Fibroblast of skin of right quadriceps (primary cell): ENCODE data around the gene MTRF1L.
"Not testable (repeated sequence)": the region's sequence is repeated elsewhere in the genome, so short reads cannot be mapped to it uniquely, and the experiment has no call there.

Source experiments
- DNase-seq: peaks from one replicate; pipeline ENCODE4 v3.0.0-alpha.2; 2013

MTRF1L gene

DNA sequence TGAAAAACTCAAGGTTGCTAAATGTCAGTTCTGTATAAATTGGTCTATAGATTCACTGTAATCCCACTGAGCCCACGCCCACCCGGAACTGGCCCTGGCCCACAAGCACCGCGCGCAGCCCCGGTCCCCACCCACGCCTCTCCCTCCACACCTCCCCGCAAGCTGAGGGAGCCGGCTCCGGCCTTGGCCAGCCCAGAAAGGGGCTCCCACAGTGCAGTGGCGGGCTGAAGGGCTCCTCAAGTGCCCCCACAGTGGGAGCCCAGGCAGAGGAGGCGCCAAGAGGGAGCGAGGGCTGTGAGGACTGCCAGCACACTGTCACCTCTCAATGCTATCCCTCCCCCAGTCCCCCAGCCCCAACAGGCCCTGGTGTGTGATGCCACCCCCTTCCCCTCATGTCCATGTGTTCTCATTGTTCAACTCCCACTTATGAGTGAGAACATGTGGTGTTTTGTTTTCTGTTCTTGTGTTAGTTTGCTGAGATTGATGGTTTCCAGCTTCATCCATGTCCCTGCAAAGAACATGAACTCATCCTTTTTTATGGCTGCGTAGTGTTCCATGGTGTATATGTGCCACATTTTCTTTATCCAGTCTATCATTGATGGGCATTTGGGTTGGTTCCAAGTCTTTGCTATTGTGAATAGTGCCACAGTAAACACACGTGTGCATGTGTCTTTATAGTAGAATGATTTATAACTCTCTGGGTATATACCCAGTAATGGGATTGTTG is 36.2 kb downstream of the MTRF1L start:
- DNase-seq = not testable (repeated sequence)

DNA sequence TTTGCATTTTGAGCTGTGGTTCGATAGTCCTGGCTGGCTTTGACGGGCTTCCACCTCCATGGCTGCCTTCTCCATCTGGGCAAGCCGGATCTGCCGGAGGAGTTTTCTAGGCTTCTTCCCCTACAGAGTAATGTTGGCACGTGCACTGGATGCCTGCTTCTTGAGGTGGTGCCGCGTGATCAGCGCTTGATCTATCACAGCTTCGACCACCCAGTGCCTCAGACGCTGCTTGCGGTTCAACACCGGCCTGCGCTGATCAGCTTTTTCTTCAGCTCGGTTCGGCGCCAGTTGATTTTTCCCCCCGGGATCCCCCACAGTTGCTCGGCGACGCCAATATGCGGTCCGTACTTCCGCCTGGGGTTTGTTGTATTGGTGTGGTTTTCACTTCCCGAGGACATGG is 43.2 kb downstream of the MTRF1L start:
- no peak for DNase-seq

DNA sequence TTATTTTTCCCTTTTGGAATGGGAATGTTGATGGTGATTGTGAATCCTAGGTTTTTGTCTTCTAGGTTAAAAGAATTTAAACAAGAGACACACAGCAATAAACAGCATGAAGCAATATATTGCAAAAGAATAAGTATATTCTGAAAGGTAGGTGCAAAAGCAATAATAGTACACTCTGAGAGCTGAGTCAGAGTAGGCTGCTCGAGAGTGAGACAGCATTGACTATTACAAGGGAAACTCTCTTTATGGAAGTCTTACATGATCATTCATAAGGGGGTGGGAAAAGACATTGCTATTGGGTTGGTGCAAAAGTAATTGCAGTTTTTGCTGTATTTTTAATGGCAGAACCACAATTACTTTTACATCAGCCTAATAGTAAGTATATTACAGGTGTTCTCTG is 44.7 kb downstream of the MTRF1L start:
- no peak for DNase-seq

DNA sequence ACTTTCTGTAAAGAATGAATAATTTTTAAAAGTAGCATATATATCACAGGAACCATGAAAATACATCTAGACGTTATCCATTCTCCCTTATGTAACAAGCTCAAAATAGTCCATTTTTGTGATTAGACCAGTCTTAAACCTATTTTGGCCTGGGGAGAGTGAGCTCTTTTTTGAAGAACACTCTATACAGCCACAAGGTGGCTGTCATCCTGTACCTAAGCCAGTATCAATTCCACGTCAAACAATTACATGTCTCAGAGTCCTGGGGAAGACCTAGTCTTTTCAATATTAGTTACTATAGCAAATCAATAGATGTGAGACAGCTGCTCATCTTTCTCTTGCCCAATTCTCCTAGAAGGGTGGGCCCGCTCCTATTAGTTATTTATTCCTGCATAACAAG is 48.1 kb downstream of the MTRF1L start:
- DNase-seq = no peak

DNA sequence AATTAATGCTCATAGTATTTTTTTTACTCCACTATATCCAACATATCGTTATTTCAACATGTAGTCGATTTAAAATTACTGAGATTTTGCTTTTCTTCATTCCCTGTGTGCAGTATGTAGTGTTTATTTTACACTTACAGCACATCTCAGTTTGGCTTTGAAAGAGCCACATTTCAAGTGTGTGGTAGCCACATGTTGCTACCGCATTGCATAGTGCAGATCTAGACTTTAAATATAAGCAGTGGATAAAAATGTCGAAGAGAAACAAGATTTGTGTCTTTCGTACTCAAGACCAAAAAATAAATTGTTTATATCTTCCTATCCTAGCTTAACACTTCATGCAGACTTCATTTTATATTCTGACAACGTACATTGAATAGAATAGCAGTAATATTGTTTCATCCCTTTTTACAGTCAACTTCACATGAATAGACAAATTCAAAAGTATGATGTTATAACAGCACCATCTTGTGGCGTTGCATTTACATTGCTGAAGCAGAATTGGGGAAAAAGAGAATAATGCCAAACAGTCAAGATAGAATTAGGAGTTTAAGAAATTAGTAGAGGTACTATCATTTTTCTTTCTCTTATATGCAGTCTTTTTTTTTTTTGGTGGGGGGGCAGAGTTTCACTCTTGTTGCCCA is 49.5 kb downstream of the MTRF1L start:
- DNase-seq = peak; percentile 37

DNA sequence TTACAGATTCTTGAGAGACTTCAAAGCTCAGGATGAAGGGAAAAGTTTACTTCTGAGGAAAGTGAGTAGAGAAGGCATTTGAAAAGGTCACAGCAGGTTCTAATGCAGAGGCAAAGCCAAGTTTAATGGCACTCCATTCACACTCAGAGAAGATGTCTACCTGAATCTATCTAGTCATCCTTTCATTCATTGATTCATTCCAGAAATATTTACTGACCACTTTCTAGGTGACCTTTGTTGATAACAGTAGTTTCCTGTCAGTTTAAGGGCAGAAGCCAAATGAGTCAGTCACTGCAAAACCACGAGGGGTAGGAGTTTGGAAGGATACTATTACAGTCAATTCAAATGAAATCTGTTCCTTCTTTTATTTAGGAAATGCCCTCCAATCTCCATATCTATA is 50.5 kb downstream of the MTRF1L start:
- peak; percentile 28 for DNase-seq

DNA sequence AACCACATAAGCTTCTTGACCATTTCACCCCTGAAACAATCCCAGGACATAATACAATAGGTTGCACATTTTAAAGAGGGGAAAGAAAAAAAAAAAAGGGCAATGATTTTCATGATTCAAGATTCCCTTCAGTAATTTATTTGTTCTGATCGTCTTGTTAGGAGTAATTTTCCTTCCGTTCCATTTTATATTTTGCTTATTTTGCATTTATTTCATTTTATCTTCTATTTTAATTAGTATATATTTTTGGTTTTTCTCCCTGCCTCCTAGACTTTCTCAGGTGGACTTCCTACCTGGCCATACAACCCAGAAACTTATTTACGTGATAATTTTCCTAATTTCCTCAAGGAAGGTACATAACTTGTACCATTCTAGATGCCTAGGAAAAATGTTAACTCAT is 52.3 kb downstream of the MTRF1L start:
- DNase-seq = no peak

DNA sequence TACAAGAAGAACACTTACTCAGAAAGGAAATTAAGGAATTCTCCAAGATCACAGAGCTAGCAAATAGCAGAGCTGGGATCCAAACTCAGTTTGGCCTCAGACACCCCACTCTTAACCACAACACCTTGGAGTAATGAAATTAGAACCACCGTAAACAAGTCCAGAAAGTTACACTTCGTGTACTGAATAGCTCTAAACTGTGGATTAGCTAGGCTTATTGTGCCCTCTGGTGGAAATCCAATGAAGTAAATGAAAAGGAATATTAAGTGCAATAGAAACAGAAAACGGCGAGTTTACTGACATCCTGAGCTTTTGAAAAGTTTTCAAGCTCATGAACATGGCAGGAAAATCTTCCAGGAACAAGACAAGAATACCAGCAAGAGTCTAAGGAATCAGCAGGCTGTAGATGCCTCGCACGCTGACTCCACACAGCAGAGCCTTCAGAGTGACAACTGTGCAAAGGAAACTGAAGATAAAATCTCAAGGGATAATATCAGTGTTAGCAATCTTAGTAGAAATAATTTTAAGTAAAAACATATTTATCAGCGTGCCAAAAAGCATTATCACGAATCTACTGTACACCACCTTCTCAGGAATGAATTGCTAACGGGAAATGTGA is 54.2 kb downstream of the MTRF1L start:
- peak; percentile 39 for DNase-seq

DNA sequence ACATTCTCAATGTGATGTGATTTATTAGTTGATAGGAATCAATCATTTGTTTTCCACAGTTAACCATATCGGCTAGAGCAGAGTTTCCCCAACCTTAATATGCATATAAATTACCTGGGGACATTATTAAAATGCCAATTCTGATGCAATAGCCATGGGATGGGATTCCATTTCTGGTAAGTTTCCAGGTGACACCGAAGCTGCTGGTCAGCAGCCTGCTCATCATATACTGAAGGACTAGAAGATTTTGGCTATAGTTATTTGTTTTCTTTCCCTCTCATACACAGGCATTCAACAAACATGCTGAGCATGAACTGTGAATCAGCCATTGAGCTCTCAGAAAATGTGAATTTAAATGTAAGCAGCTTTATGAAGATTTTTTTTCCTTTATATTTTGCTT is 55.5 kb downstream of the MTRF1L start:
- DNase-seq = no peak

DNA sequence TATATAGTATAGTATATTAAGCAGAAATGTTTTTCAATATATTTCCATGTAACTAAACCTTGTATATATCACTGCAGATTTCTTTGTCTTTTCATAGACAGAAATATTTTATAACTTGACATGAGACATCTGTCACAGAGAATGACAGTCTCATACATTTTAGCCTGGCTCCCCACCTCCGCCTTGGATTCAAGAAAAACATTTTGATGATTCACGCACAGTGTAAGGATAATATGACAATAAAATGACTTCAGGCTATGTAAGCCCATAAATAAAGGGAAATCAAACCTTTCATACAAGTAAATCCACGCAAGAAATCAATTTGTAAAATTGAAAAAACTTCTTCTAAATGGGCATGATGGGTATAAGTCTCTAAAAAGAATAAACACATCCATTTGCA is 56.0 kb downstream of the MTRF1L start:
- no peak for DNase-seq

DNA sequence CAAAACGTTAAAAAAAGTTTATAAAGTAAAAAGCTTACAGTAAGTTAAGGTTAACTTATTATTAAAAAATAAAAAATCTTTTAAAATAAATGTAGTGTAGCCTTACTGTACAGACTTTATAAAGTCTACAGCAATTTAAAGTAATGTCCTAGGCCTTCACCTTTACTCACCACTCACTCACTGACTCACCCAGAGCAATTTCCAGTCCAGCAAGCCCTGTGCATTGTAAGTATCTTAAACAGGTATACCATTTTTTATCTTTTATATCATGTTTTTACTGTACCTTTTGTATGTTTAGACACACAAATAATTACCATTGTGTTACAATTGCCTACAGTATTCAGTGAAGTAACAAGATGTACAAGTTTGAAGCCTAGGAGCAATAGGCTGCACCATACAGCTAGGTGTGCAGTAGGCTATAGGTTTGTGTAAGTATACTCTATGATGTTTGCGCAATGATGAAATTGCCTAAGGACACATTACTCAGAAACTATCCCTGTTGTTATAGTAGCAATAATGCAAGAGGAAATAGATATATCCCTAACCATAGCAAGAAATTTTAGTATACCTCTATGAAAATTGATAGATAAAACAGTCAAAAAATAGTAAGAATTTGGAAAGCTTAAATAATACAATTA is 59.1 kb downstream of the MTRF1L start:
- DNase-seq = no peak

DNA sequence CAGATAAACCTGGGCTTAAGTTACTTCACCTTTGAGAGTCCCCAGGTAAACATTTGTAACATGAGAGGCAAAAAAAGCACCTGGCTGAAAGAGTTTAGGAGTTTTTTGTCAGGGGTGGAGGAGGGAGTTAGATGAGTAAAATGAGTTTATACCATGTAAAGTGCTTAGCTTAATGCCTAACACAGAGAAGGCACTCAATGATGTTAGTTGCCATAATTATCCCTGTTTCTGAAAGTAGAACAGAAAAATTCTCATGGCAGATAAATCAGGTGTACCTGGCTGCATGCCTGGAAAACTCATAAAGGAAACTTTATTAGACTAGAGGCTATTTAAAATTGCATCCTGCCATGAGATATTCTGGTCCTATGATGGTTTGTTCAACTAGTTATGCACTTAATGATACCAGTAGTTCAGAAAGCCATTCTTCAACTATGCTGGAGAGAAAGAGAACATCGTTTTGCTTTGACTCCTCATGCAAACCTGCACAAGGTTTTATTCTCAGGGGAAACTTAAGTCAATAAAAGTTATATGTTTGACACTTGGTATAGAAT is 60.1 kb downstream of the MTRF1L start:
- DNase-seq = no peak

DNA sequence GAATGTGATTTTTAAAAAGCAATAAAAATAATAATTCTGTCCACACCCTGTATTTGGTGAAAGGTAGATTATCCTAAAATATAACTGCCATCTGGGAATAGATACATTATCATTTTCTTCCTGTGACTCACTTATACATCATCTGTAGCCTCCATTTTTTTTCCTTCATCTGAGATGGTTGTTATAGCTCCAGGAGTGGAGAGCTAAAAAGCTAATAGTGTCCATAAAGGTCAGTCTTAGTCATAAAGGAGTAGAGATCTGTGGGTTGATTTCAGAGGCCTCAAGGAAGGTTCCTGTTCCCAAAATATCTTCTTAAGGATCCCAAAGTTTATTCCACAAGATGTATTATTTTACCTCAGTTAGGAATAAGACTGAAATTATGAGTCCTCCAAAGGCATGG is 60.8 kb downstream of the MTRF1L start:
- peak; percentile 2 for DNase-seq
